HepG2 (cell line): ENCODE results near the gene UNC13D. TPM values are rescaled to one million over a fixed set of nuclear protein-coding genes. Genes with fewer than 3 reads are reported as not detected.

Experiments
- AGO1 ChIP-seq: fragments of 200-400 bp; formaldehyde crosslinking; IDR thresholded peaks from 2 replicates; pipeline ENCODE4 v1.6.1; 2017; ENCODE audit warnings: mild to moderate bottlenecking, low read depth, low read length, moderate library complexity; ENCODE audit not compliant: poor library complexity, severe bottlenecking
- RXRB ChIP-seq: IDR thresholded peaks from 2 replicates; pipeline ENCODE4 v1.6.1; 2016; ENCODE audit warnings: borderline replicate concordance, missing genetic modification reagents, missing compliant biosample characterization
- SNAI1 ChIP-seq: sonication (generic); formaldehyde crosslinking; IDR thresholded peaks from 2 replicates; pipeline ENCODE4 v1.5.0; 2020; ENCODE audit warnings: mild to moderate bottlenecking, missing genetic modification reagents, borderline replicate concordance
- TEAD3 ChIP-seq: optimal IDR thresholded peaks from 2 replicates; pipeline ENCODE3; 2016; ENCODE audit warnings: borderline replicate concordance
- ZBTB7B ChIP-seq: sonication (generic); formaldehyde crosslinking; IDR thresholded peaks from 2 replicates; pipeline ENCODE4 v1.4.0; 2020; ENCODE audit warnings: missing genetic modification reagents
- ZFP37 ChIP-seq: sonication (generic); formaldehyde crosslinking; IDR thresholded peaks from 2 replicates; pipeline ENCODE4 v1.4.0; 2020; ENCODE audit warnings: missing genetic modification reagents, borderline replicate concordance
- ZNF331 ChIP-seq: sonication (generic); formaldehyde crosslinking; IDR thresholded peaks from 2 replicates; pipeline ENCODE4 v1.4.0; 2020; ENCODE audit warnings: missing genetic modification reagents
- ZNF354B ChIP-seq: sonication (generic); formaldehyde crosslinking; IDR thresholded peaks from 2 replicates; pipeline ENCODE4 v1.8.0; 2022; ENCODE audit warnings: mild to moderate bottlenecking, missing genetic modification reagents
- ZNF432 ChIP-seq: sonication (generic); formaldehyde crosslinking; IDR thresholded peaks from 2 replicates; pipeline ENCODE4 v1.5.0; 2020; ENCODE audit warnings: missing genetic modification reagents, mild to moderate bottlenecking, borderline replicate concordance
- polyA plus RNA-seq, 8 experiments: library from polyadenylated mRNA; depleted of rRNA in 3 of 8; stranded (reverse) in 7 of 8; unstranded in 1 of 8; fragments of >200 nt; fragmentation: Illumina TruSeq in 4 of 8; extraction: Trizol in 4 of 8; gene quantifications; 2 replicates each; pipeline versions ENCODE4 v1.2.1 to v1.2.3, GENCODE V29; 2011 to 2016; ENCODE audit warnings: low read depth in 4 of 8, missing spikeins in 1 of 8, mixed read lengths in 1 of 8; ENCODE audit not compliant: insufficient read depth in 1 of 8
- total RNA-seq, 5 experiments: library from RNA; depleted of rRNA; stranded (reverse); fragments of >200 nt; fragmentation: Illumina TruSeq; extraction: Trizol; gene quantifications; 2 replicates each; pipeline ENCODE4 v1.2.3, GENCODE V29; 2016; ENCODE audit warnings: low read depth in 1 of 5
- TF ChIP-seq, protein P1 (sequence below), 2 experiments: IDR thresholded peaks; 2 replicates each; pipeline ENCODE4 v1.6.1; 2011 to 2012; ENCODE audit warnings: low read length in 2 of 2, borderline replicate concordance in 1 of 2, low read depth in 1 of 2, mild to moderate bottlenecking in 1 of 2, moderate library complexity in 1 of 2
- TF ChIP-seq, protein P2 (sequence below): sonication (generic); formaldehyde crosslinking; IDR thresholded peaks from 2 replicates; pipeline ENCODE4 v1.4.0; 2020; ENCODE audit warnings: missing genetic modification reagents, borderline replicate concordance
- TF ChIP-seq, protein P3 (sequence below): IDR thresholded peaks from 2 replicates; pipeline ENCODE4 v1.6.1; 2016; ENCODE audit warnings: low read depth
- TF ChIP-seq, protein P4 (sequence below): sonication (generic); formaldehyde crosslinking; IDR thresholded peaks from 2 replicates; pipeline ENCODE4 v1.5.0; 2020; ENCODE audit warnings: mild to moderate bottlenecking, missing genetic modification reagents
- TF ChIP-seq, protein P5 (sequence below), 2 experiments: sonication (generic) in 1 of 2; formaldehyde crosslinking in 1 of 2; IDR thresholded peaks; 2 replicates each; pipeline versions ENCODE4 v1.4.0 to v1.6.1; 2018 to 2020; ENCODE audit warnings: missing genetic modification reagents in 2 of 2, borderline replicate concordance in 1 of 2, low read depth in 1 of 2, mild to moderate bottlenecking in 1 of 2, missing biosample characterization in 1 of 2
- TF ChIP-seq, protein P6 (sequence below): IDR thresholded peaks from 2 replicates; pipeline ENCODE4 v1.6.1; 2016; ENCODE audit warnings: mild to moderate bottlenecking, missing biosample characterization, missing genetic modification reagents

The UNC13D gene
- total and polyA plus RNA-seq, 2 of the 13 experiments (the other 11 are each of a cell fraction or from before 2014, with no cell fraction given): 29.7 to 42.7 TPM

DNA sequence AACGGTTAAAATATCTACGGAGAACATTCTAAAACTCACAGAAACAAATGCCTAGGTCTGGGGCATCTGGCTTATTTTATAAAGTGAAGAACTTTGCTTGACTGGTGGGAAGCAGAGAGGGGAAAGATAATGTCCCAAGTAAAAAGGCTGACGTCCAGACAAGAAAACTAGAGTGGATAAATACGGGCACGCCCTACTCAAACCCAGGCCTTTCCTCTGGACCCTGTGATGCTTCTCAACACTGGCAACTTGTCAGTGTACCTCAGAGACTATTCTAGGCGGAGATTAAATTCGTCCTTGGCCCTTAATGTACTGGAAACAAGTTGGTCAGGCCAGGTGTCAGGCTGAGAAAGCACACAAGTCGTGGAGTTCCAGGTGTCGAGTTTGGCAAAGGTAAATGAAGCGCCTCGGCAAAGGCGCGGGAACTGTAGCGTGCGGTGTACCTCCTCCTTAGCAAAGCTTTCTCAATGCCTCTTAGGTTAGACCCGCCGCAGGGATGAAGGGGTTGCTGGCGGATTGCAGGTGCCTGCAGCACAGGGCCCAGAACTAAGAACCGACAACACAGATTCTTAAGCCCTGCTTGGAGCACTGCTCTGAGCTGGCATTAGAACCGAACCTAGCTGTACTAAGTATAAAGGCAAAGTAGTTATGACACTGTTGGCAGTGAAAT is 60.3 kb downstream of the UNC13D start (continued):
- TF ChIP-seq, protein P1, sequence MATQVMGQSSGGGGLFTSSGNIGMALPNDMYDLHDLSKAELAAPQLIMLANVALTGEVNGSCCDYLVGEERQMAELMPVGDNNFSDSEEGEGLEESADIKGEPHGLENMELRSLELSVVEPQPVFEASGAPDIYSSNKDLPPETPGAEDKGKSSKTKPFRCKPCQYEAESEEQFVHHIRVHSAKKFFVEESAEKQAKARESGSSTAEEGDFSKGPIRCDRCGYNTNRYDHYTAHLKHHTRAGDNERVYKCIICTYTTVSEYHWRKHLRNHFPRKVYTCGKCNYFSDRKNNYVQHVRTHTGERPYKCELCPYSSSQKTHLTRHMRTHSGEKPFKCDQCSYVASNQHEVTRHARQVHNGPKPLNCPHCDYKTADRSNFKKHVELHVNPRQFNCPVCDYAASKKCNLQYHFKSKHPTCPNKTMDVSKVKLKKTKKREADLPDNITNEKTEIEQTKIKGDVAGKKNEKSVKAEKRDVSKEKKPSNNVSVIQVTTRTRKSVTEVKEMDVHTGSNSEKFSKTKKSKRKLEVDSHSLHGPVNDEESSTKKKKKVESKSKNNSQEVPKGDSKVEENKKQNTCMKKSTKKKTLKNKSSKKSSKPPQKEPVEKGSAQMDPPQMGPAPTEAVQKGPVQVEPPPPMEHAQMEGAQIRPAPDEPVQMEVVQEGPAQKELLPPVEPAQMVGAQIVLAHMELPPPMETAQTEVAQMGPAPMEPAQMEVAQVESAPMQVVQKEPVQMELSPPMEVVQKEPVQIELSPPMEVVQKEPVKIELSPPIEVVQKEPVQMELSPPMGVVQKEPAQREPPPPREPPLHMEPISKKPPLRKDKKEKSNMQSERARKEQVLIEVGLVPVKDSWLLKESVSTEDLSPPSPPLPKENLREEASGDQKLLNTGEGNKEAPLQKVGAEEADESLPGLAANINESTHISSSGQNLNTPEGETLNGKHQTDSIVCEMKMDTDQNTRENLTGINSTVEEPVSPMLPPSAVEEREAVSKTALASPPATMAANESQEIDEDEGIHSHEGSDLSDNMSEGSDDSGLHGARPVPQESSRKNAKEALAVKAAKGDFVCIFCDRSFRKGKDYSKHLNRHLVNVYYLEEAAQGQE (IDR thresholded peaks at IDR 0.05; ENCODE audit: borderline replicate concordance in 1 of 2, low read depth in 1 of 2, low read length in 2 of 2): no peak
- TF ChIP-seq, protein P2, sequence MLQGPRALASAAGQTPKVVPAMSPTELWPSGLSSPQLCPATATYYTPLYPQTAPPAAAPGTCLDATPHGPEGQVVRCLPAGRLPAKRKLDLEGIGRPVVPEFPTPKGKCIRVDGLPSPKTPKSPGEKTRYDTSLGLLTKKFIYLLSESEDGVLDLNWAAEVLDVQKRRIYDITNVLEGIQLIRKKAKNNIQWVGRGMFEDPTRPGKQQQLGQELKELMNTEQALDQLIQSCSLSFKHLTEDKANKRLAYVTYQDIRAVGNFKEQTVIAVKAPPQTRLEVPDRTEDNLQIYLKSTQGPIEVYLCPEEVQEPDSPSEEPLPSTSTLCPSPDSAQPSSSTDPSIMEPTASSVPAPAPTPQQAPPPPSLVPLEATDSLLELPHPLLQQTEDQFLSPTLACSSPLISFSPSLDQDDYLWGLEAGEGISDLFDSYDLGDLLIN (CRISPR knock-in tag): 0 out of 2 replicates have a peak, but pooled peaks have one; percentile 56
- TF ChIP-seq ZNF432 (no peak), ZNF331 (CRISPR knock-in tag) (no peak), TEAD3 (no peak), SNAI1 (CRISPR knock-in tag) (0 out of 2 replicates have a peak, but pooled peaks have one; percentile 61), RXRB (no peak), ZBTB7B (CRISPR knock-in tag) (no peak), ZFP37 (peak; percentile 41; the same call in 1 of the 2 replicates), ZNF354B (CRISPR knock-in tag) (no peak), AGO1 (no peak)
- TF ChIP-seq, protein P3, sequence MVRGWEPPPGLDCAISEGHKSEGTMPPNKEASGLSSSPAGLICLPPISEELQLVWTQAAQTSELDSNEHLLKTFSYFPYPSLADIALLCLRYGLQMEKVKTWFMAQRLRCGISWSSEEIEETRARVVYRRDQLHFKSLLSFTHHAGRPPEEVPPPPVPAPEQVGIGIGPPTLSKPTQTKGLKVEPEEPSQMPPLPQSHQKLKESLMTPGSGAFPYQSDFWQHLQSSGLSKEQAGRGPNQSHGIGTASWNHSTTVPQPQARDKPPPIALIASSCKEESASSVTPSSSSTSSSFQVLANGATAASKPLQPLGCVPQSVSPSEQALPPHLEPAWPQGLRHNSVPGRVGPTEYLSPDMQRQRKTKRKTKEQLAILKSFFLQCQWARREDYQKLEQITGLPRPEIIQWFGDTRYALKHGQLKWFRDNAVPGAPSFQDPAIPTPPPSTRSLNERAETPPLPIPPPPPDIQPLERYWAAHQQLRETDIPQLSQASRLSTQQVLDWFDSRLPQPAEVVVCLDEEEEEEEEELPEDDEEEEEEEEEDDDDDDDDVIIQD (CRISPR knock-in tag): no peak
- TF ChIP-seq, protein P4, sequence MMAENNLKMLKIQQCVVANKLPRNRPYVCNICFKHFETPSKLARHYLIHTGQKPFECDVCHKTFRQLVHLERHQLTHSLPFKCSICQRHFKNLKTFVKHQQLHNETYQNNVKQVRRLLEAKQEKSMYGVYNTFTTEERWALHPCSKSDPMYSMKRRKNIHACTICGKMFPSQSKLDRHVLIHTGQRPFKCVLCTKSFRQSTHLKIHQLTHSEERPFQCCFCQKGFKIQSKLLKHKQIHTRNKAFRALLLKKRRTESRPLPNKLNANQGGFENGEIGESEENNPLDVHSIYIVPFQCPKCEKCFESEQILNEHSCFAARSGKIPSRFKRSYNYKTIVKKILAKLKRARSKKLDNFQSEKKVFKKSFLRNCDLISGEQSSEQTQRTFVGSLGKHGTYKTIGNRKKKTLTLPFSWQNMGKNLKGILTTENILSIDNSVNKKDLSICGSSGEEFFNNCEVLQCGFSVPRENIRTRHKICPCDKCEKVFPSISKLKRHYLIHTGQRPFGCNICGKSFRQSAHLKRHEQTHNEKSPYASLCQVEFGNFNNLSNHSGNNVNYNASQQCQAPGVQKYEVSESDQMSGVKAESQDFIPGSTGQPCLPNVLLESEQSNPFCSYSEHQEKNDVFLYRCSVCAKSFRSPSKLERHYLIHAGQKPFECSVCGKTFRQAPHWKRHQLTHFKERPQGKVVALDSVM: no peak
- TF ChIP-seq, protein P5, sequence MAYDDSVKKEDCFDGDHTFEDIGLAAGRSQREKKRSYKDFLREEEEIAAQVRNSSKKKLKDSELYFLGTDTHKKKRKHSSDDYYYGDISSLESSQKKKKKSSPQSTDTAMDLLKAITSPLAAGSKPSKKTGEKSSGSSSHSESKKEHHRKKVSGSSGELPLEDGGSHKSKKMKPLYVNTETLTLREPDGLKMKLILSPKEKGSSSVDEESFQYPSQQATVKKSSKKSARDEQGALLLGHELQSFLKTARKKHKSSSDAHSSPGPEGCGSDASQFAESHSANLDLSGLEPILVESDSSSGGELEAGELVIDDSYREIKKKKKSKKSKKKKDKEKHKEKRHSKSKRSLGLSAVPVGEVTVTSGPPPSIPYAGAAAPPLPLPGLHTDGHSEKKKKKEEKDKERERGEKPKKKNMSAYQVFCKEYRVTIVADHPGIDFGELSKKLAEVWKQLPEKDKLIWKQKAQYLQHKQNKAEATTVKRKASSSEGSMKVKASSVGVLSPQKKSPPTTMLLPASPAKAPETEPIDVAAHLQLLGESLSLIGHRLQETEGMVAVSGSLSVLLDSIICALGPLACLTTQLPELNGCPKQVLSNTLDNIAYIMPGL (CRISPR knock-in tag; IDR thresholded peaks at IDR 0.05; ENCODE audit: borderline replicate concordance in 1 of 2, low read depth in 1 of 2): peak in 1 of 2 experiments; percentile 4; a peak in 1 of 4 replicates
- TF ChIP-seq, protein P6, sequence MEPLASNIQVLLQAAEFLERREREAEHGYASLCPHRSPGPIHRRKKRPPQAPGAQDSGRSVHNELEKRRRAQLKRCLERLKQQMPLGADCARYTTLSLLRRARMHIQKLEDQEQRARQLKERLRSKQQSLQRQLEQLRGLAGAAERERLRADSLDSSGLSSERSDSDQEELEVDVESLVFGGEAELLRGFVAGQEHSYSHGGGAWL (CRISPR knock-in tag): no peak
